ENCODE data around the gene ZFAND3. TPM values are rescaled to one million over a fixed set of nuclear protein-coding genes. Genes with fewer than 3 reads are reported as not detected.

ZFAND3 gene
- total and polyA plus RNA-seq, 10 of the 15 experiments (the other 5 are each of a cell fraction or from before 2014, with no cell fraction given): 0.90 to 34.4 (median 16.3) TPM

DNA sequence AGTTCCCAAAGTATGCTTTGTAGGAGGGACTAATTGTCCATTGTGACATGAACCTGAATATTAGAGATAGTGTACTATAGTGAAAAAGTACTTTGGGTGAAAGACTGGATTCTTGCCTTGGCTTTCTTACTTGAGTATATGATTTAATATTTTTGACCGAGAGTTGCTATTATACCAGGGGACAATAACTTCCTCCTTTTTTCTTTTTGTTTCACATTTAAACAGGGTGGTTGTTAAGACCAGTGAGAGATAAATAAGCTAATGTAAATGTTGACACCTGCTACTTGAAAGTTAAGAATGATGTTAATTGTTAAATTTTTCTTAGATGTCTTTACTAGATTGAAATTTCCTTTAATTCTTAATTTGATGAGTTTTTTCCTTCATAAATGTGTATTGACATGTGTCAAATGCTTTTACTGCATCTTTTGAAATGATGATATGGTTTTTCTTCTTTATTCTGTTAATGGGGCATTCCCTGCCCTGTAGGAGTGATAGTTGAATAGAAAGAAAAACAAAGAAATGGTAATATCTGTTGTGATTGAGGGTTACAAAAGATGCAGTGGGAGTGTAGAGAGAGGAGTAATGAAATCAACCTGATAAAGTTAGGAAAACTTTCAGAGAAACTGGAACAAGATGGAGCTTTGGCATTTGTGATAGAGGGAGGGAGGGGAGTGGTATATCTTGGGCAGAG is 48.4 kb downstream of the ZFAND3 start:
- BruUV-seq (replicated peaks): no TSS peak
- H3K27me3 ChIP-seq (replicated peaks in 1 of 2; ENCODE audit: control insufficient read depth in 2 of 2, insufficient read depth in 2 of 2, low read length in 1 of 2): no peaks in the 10 kb centered on the region
- peak overlapping the region; percentile 48 for H3K27ac ChIP-seq (ENCODE audit: control insufficient read depth, insufficient read depth)
- ChIA-PET CTCF (interaction anchor here (1.0 to 3.2 kb wide), 4 partner anchors 10 to 77 kb away, joined by 5 to 9 read pairs (median 8); no protein-coding TSS in a partner anchor), SMC1A (ENCODE audit: uncharacterized antibody, unreplicated experiment) (interaction anchor here (0.6 to 3.1 kb wide), 9 partner anchors 9 to 703 kb away, joined by 3 to 8 read pairs (median 4); no protein-coding TSS in a partner anchor), POLR2A (interaction anchor here (2.3 kb wide), 1 partner anchor 15 kb away, joined by 6 read pairs; no protein-coding TSS in a partner anchor), RAD21 (ENCODE audit: unreplicated experiment) (interaction anchor here (0.6 to 3.0 kb wide), 3 partner anchors 9 to 37 kb away, joined by 3 to 10 read pairs (median 3); no protein-coding TSS in a partner anchor)
- H3K9me3 ChIP-seq (replicated peaks; ENCODE audit: control insufficient read depth, insufficient read depth, low read length): peaks cover 5% of the 10 kb centered on the region; the same call in 2 of the 3 replicates
- in situ Hi-C loops (cut with MboI) (no loop called here), intact Hi-C loops (cut with micrococcal nuclease; ENCODE audit: unreplicated experiment) (loop anchor here (5.0 to 10.0 kb wide), 3 partner anchors 46 to 163 kb away; no protein-coding TSS in a partner anchor)
- DNase-seq (ENCODE audit: low read depth, low spot score): no peak
- H3K79me2 ChIP-seq (ENCODE audit: control insufficient read depth, insufficient read depth, low read length): peaks cover 86% of the 10 kb centered on the region
- peak overlapping the region; percentile 69 for H3K4me2 ChIP-seq (ENCODE audit: control insufficient read depth, insufficient read depth)
- FAIRE-seq: no peak
- peaks cover 28% of the 10 kb centered on the region for H3K4me1 ChIP-seq (ENCODE audit: control insufficient read depth, insufficient read depth, low read length)
- no peak overlapping the region for H3K4me3 ChIP-seq
- WGBS (ENCODE audit: insufficient coverage, insufficient replicate concordance, low lambda C conversion rate, missing lambda C conversion rate): 0% methylated on average over 1 of the region's 1 CpG
- no peak for TF ChIP-seq RUNX3 (IDR thresholded peaks at IDR 0.05; ENCODE audit: low read length)
- TF ChIP-seq KLF5 (IDR thresholded peaks at IDR 0.05; ENCODE audit: partially characterized antibody): no peak
- peak; percentile 17; the same call in 1 of the 2 replicates for TF ChIP-seq NBN (IDR thresholded peaks at IDR 0.05)
- no peak for TF ChIP-seq RBBP5 (conservative IDR thresholded peaks at IDR 0.05)
- TF ChIP-seq POU2F2 (IDR thresholded peaks at IDR 0.05; ENCODE audit: borderline replicate concordance, low read depth, low read length): no peak
- TF ChIP-seq, protein P1, sequence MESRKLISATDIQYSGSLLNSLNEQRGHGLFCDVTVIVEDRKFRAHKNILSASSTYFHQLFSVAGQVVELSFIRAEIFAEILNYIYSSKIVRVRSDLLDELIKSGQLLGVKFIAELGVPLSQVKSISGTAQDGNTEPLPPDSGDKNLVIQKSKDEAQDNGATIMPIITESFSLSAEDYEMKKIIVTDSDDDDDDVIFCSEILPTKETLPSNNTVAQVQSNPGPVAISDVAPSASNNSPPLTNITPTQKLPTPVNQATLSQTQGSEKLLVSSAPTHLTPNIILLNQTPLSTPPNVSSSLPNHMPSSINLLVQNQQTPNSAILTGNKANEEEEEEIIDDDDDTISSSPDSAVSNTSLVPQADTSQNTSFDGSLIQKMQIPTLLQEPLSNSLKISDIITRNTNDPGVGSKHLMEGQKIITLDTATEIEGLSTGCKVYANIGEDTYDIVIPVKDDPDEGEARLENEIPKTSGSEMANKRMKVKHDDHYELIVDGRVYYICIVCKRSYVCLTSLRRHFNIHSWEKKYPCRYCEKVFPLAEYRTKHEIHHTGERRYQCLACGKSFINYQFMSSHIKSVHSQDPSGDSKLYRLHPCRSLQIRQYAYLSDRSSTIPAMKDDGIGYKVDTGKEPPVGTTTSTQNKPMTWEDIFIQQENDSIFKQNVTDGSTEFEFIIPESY (IDR thresholded peaks at IDR 0.05): no peak
- TF ChIP-seq PBX3 (IDR thresholded peaks at IDR 0.05; ENCODE audit: insufficient replicate concordance, low read depth, low read length): no peak
- TF ChIP-seq, protein P2, sequence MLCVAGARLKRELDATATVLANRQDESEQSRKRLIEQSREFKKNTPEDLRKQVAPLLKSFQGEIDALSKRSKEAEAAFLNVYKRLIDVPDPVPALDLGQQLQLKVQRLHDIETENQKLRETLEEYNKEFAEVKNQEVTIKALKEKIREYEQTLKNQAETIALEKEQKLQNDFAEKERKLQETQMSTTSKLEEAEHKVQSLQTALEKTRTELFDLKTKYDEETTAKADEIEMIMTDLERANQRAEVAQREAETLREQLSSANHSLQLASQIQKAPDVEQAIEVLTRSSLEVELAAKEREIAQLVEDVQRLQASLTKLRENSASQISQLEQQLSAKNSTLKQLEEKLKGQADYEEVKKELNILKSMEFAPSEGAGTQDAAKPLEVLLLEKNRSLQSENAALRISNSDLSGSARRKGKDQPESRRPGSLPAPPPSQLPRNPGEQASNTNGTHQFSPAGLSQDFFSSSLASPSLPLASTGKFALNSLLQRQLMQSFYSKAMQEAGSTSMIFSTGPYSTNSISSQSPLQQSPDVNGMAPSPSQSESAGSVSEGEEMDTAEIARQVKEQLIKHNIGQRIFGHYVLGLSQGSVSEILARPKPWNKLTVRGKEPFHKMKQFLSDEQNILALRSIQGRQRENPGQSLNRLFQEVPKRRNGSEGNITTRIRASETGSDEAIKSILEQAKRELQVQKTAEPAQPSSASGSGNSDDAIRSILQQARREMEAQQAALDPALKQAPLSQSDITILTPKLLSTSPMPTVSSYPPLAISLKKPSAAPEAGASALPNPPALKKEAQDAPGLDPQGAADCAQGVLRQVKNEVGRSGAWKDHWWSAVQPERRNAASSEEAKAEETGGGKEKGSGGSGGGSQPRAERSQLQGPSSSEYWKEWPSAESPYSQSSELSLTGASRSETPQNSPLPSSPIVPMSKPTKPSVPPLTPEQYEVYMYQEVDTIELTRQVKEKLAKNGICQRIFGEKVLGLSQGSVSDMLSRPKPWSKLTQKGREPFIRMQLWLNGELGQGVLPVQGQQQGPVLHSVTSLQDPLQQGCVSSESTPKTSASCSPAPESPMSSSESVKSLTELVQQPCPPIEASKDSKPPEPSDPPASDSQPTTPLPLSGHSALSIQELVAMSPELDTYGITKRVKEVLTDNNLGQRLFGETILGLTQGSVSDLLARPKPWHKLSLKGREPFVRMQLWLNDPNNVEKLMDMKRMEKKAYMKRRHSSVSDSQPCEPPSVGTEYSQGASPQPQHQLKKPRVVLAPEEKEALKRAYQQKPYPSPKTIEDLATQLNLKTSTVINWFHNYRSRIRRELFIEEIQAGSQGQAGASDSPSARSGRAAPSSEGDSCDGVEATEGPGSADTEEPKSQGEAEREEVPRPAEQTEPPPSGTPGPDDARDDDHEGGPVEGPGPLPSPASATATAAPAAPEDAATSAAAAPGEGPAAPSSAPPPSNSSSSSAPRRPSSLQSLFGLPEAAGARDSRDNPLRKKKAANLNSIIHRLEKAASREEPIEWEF (IDR thresholded peaks at IDR 0.05; ENCODE audit: insufficient replicate concordance, low read depth, low read length): no peak
- TF ChIP-seq POLR2AphosphoS2 (IDR thresholded peaks at IDR 0.05; ENCODE audit: low read depth, low read length): no peak
- no peak for TF ChIP-seq BRCA1 (IDR thresholded peaks at IDR 0.05; ENCODE audit: low read depth, low read length)
- peak in 1 of 2 experiments; percentile 21; a peak in 1 of 4 replicates for TF ChIP-seq IKZF2 (IDR thresholded peaks at IDR 0.05)
- no peak for TF ChIP-seq HDGF (IDR thresholded peaks at IDR 0.05)
- TF ChIP-seq ZNF24 (IDR thresholded peaks at IDR 0.05): no peak
- H3K9ac ChIP-seq (ENCODE audit: control insufficient read depth, insufficient read depth, low read length): no peak overlapping the region
- peaks cover 0 to 6% of the 10 kb centered on the region in 2 experiments; a peak in 1 of 4 replicates for H3K36me3 ChIP-seq (ENCODE audit: control insufficient read depth in 2 of 2, insufficient read depth in 2 of 2, low read length in 1 of 2)
- H4K20me1 ChIP-seq (ENCODE audit: control insufficient read depth, insufficient read depth): peaks cover 3% of the 10 kb centered on the region; the same call in 1 of the 2 replicates
- peak; percentile 88 for ATAC-seq
- no peak overlapping the region for H2AFZ ChIP-seq (ENCODE audit: control insufficient read depth, low read depth, low read length)
